SIG-M5 (cell line): Measurements from ENCODE around the gene C1orf116.

ENCODE experiments used
- DNase-seq: peaks from one replicate; lab custom pipeline; 2025; lab: John Stamatoyannopoulos, UW

The C1orf116 gene

GRCh38 chr1:207032528-207033017 lies at the start of gene C1orf116:
Gene C1orf116 (minus strand): TSS chr1:207032756. CDS start chr1:207027598, 5,158 bp downstream.
- no peak for DNase-seq

GRCh38 chr1:207081806-207082205 lies 49.2 kb upstream of the C1orf116 start:
- DNase-seq = no peak

- DNase-seq = no peak
Measured at GRCh38 chr1:207081088-207081487, 48.5 kb upstream of the C1orf116 start.

GRCh38 chr1:207079706-207080241 lies 47.2 kb upstream of the C1orf116 start:
- DNase-seq = no peak

GRCh38 chr1:207078578-207079132 lies 46.1 kb upstream of the C1orf116 start:
- DNase-seq = no peak

- no peak for DNase-seq
Measured at GRCh38 chr1:207077470-207078377, 45.2 kb upstream of the C1orf116 start.

GRCh38 chr1:207077012-207077411 lies 44.5 kb upstream of the C1orf116 start:
- DNase-seq = no peak

GRCh38 chr1:207076181-207076955 lies 43.8 kb upstream of the C1orf116 start:
- DNase-seq = no peak

- no peak for DNase-seq
Measured at GRCh38 chr1:207073906-207074820, 41.6 kb upstream of the C1orf116 start.

GRCh38 chr1:207072233-207072632 lies 39.7 kb upstream of the C1orf116 start:
- DNase-seq = no peak

GRCh38 chr1:207071426-207071825 lies 38.9 kb upstream of the C1orf116 start:
- DNase-seq = no peak

GRCh38 chr1:207070811-207071210 lies 38.3 kb upstream of the C1orf116 start:
- DNase-seq = no peak

GRCh38 chr1:207069858-207070506 lies 37.4 kb upstream of the C1orf116 start:
- DNase-seq = no peak

- no peak for DNase-seq
Measured at GRCh38 chr1:207069061-207069460, 36.5 kb upstream of the C1orf116 start.

GRCh38 chr1:207067665-207068064 lies 35.1 kb upstream of the C1orf116 start:
- DNase-seq = no peak

GRCh38 chr1:207067185-207067584 lies 34.6 kb upstream of the C1orf116 start:
- DNase-seq = no peak

- no peak for DNase-seq
Measured at GRCh38 chr1:207064561-207064960, 32.0 kb upstream of the C1orf116 start.

GRCh38 chr1:207063014-207063413 lies 30.5 kb upstream of the C1orf116 start:
- no peak for DNase-seq

GRCh38 chr1:207062058-207062457 lies 29.5 kb upstream of the C1orf116 start:
- no peak for DNase-seq

- no peak for DNase-seq
Measured at GRCh38 chr1:207060596-207060995, 28.0 kb upstream of the C1orf116 start.

GRCh38 chr1:207059881-207060280 lies 27.3 kb upstream of the C1orf116 start:
- no peak for DNase-seq
